OCI-LY1 (cell line): ENCODE data around the gene SORT1.

Source experiments
- EZH2 ChIP-seq: fragments of 200-600 bp; sonication (generic), shearing (Covaris generic); IDR thresholded peaks from 2 replicates; pipeline ENCODE4 v1.8.0; 2017; ENCODE audit warnings: borderline replicate concordance, mixed run types, mild to moderate bottlenecking, antibody characterized with exemption, low read length, moderate library complexity, mixed read lengths
- TF ChIP-seq, protein P1 (sequence below): fragments of 200-600 bp; sonication (generic), shearing (Covaris generic); IDR thresholded peaks from 2 replicates; pipeline ENCODE4 v1.5.1; 2017; ENCODE audit warnings: mild to moderate bottlenecking, antibody characterized with exemption, low read length, moderate library complexity, mixed read lengths

- TF ChIP-seq, protein P1, sequence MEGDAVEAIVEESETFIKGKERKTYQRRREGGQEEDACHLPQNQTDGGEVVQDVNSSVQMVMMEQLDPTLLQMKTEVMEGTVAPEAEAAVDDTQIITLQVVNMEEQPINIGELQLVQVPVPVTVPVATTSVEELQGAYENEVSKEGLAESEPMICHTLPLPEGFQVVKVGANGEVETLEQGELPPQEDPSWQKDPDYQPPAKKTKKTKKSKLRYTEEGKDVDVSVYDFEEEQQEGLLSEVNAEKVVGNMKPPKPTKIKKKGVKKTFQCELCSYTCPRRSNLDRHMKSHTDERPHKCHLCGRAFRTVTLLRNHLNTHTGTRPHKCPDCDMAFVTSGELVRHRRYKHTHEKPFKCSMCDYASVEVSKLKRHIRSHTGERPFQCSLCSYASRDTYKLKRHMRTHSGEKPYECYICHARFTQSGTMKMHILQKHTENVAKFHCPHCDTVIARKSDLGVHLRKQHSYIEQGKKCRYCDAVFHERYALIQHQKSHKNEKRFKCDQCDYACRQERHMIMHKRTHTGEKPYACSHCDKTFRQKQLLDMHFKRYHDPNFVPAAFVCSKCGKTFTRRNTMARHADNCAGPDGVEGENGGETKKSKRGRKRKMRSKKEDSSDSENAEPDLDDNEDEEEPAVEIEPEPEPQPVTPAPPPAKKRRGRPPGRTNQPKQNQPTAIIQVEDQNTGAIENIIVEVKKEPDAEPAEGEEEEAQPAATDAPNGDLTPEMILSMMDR, result no peak
- TF ChIP-seq EZH2, result no peak
Measured at GRCh38 chr1:109386054-109386717, 11.5 kb downstream of the SORT1 start.
